ENCODE results near the gene KRTAP9-2.
"Not testable (repeated sequence)": the region's sequence is repeated elsewhere in the genome, so short reads cannot be mapped to it uniquely, and the experiment has no call there.

KRTAP9-2 gene

GRCh38 chr17:41237116-41237515 is 10.7 kb downstream of the KRTAP9-2 start:
- not testable (repeated sequence) for DNase-seq (ENCODE audit: low spot score)

GRCh38 chr17:41237949-41238437 is 11.5 kb downstream of the KRTAP9-2 start, which contains the start of gene KRTAP9-8:
Gene KRTAP9-8, plus strand, starts transcription at chr17:41237999. Its CDS starts 53 bp downstream, at chr17:41238052.
- not testable (repeated sequence) for DNase-seq (ENCODE audit: low spot score)

GRCh38 chr17:41246995-41247787 is 20.7 kb downstream of the KRTAP9-2 start:
- DNase-seq (ENCODE audit: low spot score): not testable (repeated sequence)

- DNase-seq (ENCODE audit: low spot score): not testable (repeated sequence)
Measured at GRCh38 chr17:41249637-41250240, 23.3 kb downstream of the KRTAP9-2 start, which contains the start of gene KRTAP9-4. Gene KRTAP9-4, plus strand, starts transcription at chr17:41249687. Its CDS starts 34 bp downstream, at chr17:41249721.

- no peak for DNase-seq (ENCODE audit: low spot score)
Measured at GRCh38 chr17:41251261-41251660, 24.8 kb downstream of the KRTAP9-2 start.

GRCh38 chr17:41254861-41255260 is 28.4 kb downstream of the KRTAP9-2 start:
- DNase-seq (ENCODE audit: low spot score): no peak

GRCh38 chr17:41255381-41256290 is 29.2 kb downstream of the KRTAP9-2 start, which contains the start of gene KRTAP9-9:
Gene KRTAP9-9, plus strand, starts transcription at chr17:41255384.
- not testable (repeated sequence) for DNase-seq (ENCODE audit: low spot score)

GRCh38 chr17:41256291-41256685 is 29.8 kb downstream of the KRTAP9-2 start:
- DNase-seq (ENCODE audit: low spot score): no peak

- DNase-seq (ENCODE audit: low spot score): no peak
Measured at GRCh38 chr17:41258406-41258805, 32.0 kb downstream of the KRTAP9-2 start.

- DNase-seq (ENCODE audit: low spot score): no peak
Measured at GRCh38 chr17:41263212-41263611, 36.8 kb downstream of the KRTAP9-2 start.

- DNase-seq (ENCODE audit: low spot score): no peak
Measured at GRCh38 chr17:41264599-41264998, 38.2 kb downstream of the KRTAP9-2 start.

GRCh38 chr17:41265078-41265477 is 38.6 kb downstream of the KRTAP9-2 start, which contains the start of gene KRTAP9-6:
Gene KRTAP9-6, plus strand, starts transcription at chr17:41265378. Its CDS starts 0 bp downstream, at chr17:41265378.
- DNase-seq (ENCODE audit: low spot score): no peak

- no peak for DNase-seq (ENCODE audit: low spot score)
Measured at GRCh38 chr17:41267711-41268110, 41.3 kb downstream of the KRTAP9-2 start.

GRCh38 chr17:41271323-41271722 is 44.9 kb downstream of the KRTAP9-2 start:
- not testable (repeated sequence) for DNase-seq (ENCODE audit: low spot score)

GRCh38 chr17:41271858-41272257 is 45.4 kb downstream of the KRTAP9-2 start:
- no peak for DNase-seq (ENCODE audit: low spot score)

- DNase-seq (ENCODE audit: low spot score): not testable (repeated sequence)
Measured at GRCh38 chr17:41275648-41276190, 49.3 kb downstream of the KRTAP9-2 start, which contains the start of gene KRTAP9-7. Gene KRTAP9-7, plus strand, starts transcription at chr17:41275698. Its CDS starts 0 bp downstream, at chr17:41275698.
